Activated T-cell treated with anti-CD3 and anti-CD28 coated beads, Interleukin-2, amount 50 U/mL, for 4 hours (primary cell): ENCODE results near the gene ADAM30. TPM values are rescaled to one million over a fixed set of nuclear protein-coding genes. Genes with fewer than 3 reads are reported as not detected.

Experiments used
- total RNA-seq, 3 donors: library from RNA; stranded (reverse); gene quantifications; one replicate each; pipeline ENCODE4 v1.2.1, GENCODE V29; 2021

ADAM30 gene
- total RNA-seq, 3 donors from 2014 or later: not detected

Other genes starting within 250 kb of the ADAM30 start
- under 1 TPM; 0.32 to 0.73 (median 0.49) TPM for gene ZNF697, start 248.2 kb downstream of the ADAM30 start, total RNA-seq
- gene PHGDH, start 184.6 kb downstream of the ADAM30 start, total RNA-seq: 10 to 100 TPM; 65.5 to 77.4 (median 65.5) TPM
- under 1 TPM in 2 of 3 donors, not detected in 1; 0.24 to 0.25 TPM for gene HMGCS2, start 127.6 kb downstream of the ADAM30 start, total RNA-seq
- gene REG4, start 85.1 kb downstream of the ADAM30 start, total RNA-seq: 1 to 10 TPM in 2 of 3 donors, under 1 TPM in 1; 0.49 to 2.3 (median 1.2) TPM
- 10 to 100 TPM; 53.4 to 60.8 (median 53.4) TPM for gene NOTCH2, start 173.1 kb upstream of the ADAM30 start, total RNA-seq